Measurements from ENCODE around the gene DENND6A.

The DENND6A gene

DNA sequence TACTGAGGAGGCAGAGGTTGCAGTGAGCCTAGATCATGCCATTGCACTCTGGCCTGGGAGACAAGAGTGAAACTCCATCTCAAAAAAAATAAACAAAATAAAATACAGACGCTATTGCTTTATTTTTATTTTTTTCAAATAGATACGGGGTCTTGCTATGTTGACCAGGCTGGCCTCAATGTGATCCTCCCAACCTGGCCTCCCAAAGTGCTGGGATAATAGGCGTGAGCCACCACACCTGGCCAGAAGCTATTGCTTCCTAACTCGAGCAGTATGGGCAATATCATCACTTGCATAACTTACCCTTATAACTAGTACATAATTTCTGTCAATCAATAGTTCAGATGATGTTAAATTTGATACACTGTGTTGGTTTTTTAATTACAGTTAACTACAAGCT, 98.7 kb downstream of the DENND6A start:
- DNase-seq = no peak
- CTCF ChIA-PET = no interaction called here
- no peaks in the 10 kb centered on the region for H3K9me3 Mint-ChIP-seq
- H3K4me1 Mint-ChIP-seq = peaks cover 44% of the 10 kb centered on the region
- peaks cover 28% of the 10 kb centered on the region for H3K36me3 Mint-ChIP-seq
- H3K27me3 Mint-ChIP-seq = no peaks in the 10 kb centered on the region
- H3K4me3 Mint-ChIP-seq = no peak overlapping the region
- no peak overlapping the region for H3K27ac Mint-ChIP-seq

DNA sequence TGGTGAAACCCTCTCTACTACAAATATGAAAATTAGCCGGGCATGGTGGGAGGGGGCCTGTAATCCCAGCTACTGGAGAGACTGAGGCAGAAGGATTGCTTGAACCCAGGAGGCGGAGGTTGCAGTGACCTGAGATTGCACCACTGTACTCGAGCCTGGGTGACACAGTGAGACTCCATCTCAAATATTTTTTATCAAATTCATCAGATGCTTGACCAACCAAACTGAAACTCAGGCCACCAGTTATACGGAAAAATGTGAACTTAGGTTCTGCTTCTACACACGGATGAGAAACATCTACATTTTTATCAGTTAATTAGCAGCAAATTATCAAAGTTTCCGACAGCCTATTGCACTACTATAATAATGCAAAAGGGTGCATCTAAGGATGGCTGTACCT, 100.6 kb downstream of the DENND6A start:
- Mint-ChIP-seq H3K9me3 (no peaks in the 10 kb centered on the region), H3K4me3 (no peak overlapping the region), H3K27ac (no peak overlapping the region), H3K4me1 (peaks cover 34% of the 10 kb centered on the region), H3K36me3 (peaks cover 20% of the 10 kb centered on the region), H3K27me3 (no peaks in the 10 kb centered on the region)
- CTCF ChIA-PET = no interaction called here
- no peak for DNase-seq

DNA sequence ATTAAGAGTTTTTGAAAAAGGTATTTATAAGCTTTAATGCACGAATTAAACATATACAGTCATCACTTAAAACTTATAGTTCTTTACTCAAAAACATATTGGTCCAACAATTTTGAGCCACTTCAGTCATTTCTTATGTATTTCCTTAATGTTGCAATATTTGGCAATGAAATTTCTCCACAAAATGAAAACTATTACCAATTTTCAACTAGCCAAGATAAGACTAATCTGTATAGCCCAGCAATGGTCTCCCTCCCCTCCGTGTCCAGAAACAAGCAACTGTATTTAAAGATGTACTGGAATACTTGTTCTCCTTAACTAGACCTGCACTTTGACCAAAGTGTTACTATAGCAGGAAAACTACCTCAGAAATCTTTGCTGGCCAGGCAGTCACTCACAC, 105.0 kb downstream of the DENND6A start:
- Mint-ChIP-seq H3K27me3 (no peaks in the 10 kb centered on the region), H3K9me3 (no peaks in the 10 kb centered on the region), H3K27ac (no peak overlapping the region), H3K4me1 (peaks cover 10% of the 10 kb centered on the region), H3K36me3 (peaks cover 11% of the 10 kb centered on the region), H3K4me3 (no peak overlapping the region)
- CTCF ChIA-PET = no interaction called here
- no peak for DNase-seq

DNA sequence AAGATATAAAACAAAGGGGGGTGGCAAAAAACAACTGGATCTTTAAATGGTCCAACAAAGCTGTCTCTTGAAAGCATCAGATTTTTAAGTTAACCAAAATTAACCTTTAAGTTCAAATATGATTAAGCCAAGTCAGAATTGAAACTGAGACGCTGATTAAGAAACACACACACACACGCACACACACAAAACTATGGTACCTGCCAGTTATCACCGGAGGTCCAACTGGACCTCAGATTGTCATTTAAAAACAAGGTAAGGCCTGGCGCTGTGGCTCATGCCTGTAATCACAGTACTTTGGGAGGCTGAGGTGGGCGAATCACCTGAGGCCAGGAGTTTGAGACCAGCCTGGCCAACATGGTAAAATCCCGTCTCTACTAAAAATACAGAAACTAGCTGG, 106.1 kb downstream of the DENND6A start:
- no peak overlapping the region for H3K27ac Mint-ChIP-seq
- H3K4me3 Mint-ChIP-seq = no peak overlapping the region
- peaks cover 4% of the 10 kb centered on the region for H3K4me1 Mint-ChIP-seq
- H3K9me3 Mint-ChIP-seq = no peaks in the 10 kb centered on the region
- no peak for DNase-seq
- H3K36me3 Mint-ChIP-seq = peaks cover 14% of the 10 kb centered on the region
- CTCF ChIA-PET = interaction anchor here (0.7 to 1.0 kb wide), 2 partner anchors 9 to 417 kb away, joined by 3 read pairs; no protein-coding TSS in a partner anchor
- H3K27me3 Mint-ChIP-seq = no peaks in the 10 kb centered on the region

DNA sequence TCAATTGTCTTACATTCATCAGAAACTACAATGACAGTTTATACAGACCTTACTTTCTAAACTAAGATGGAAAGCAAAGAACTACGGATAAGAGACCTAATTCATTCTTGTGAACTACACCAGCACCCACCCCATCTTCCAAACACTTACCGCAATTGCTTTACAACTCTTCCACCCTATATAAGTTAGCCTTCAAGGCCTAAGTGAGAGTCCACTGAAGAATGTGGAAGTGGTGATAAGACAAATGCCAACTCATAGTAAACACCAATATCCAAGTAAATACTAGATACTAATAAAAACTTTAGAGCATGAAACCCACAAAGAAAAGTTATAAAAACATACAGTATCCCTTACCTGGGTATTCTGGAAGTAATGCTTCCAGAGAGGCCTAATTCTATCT, 109.3 kb downstream of the DENND6A start:
- H3K27me3 Mint-ChIP-seq = no peaks in the 10 kb centered on the region
- peaks cover 20% of the 10 kb centered on the region for H3K36me3 Mint-ChIP-seq
- no peaks in the 10 kb centered on the region for H3K9me3 Mint-ChIP-seq
- CTCF ChIA-PET = no interaction called here
- no peak for DNase-seq
- no peak overlapping the region for H3K27ac Mint-ChIP-seq
- peaks cover 2% of the 10 kb centered on the region for H3K4me1 Mint-ChIP-seq
- H3K4me3 Mint-ChIP-seq = no peak overlapping the region

DNA sequence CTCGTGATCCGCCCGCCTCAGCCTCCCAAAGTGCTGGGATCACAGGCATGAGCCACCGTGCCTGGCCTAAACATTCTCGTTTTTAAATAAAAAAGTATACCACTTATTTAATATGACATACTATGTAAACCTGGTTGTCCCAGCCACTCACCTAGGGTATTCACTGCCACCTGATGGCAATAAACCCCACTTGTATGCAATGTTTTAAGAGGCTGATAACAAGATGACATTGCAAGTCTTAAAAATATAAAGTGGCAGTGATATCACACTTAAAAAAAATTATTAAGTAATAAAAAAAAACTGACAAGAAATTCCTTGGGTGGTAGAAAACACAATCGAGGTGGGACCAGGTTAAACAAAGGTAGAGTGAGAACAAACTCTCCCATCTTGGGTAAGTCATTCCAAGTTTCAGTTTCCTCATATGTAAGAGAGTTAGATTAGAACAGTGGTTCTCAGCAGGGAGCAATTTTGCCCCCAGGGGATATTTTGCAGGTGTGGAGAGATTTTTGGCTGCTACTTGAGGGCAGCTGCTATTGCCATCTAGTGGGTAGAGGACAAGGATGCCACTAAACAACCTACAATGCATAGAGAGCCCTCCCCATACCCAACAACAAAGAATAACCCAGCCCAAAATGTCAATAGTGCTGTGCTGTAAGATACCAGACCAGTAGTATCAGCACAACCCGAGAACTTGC, 110.3 kb downstream of the DENND6A start:
- no peak overlapping the region for H3K4me3 Mint-ChIP-seq
- no peak overlapping the region for H3K27ac Mint-ChIP-seq
- H3K9me3 Mint-ChIP-seq = no peaks in the 10 kb centered on the region
- H3K36me3 Mint-ChIP-seq = peaks cover 23% of the 10 kb centered on the region
- no peaks in the 10 kb centered on the region for H3K4me1 Mint-ChIP-seq
- CTCF ChIA-PET = no interaction called here
- no peak for DNase-seq
- H3K27me3 Mint-ChIP-seq = no peaks in the 10 kb centered on the region

DNA sequence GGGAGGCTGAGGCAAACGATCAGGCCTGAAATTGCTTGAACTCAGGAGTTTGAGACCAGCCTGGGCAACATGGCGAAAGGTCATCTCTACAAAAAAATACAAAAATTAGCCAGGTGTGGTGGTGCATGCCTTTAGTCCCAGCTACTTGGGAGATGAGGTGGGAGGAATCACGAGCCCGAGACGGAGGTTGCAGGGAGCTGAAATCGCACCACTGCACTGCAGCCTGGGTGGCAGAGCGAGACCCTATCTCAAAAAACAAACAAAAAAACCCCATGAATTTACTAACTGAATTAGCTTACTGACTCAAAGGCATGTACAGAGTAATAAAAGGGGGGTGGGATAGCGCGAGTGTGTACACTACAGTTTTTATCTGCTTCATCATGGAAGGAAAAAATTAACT, 115.1 kb downstream of the DENND6A start:
- Mint-ChIP-seq H3K9me3 (no peaks in the 10 kb centered on the region), H3K36me3 (peaks cover 40% of the 10 kb centered on the region), H3K27me3 (no peaks in the 10 kb centered on the region), H3K4me1 (peaks cover 4% of the 10 kb centered on the region), H3K27ac (no peak overlapping the region), H3K4me3 (no peak overlapping the region)
- CTCF ChIA-PET = interaction anchor here (1.2 to 1.5 kb wide), 2 partner anchors 181 to 275 kb away, joined by 3 to 4 read pairs; no protein-coding TSS in a partner anchor
- DNase-seq = no peak

DNA sequence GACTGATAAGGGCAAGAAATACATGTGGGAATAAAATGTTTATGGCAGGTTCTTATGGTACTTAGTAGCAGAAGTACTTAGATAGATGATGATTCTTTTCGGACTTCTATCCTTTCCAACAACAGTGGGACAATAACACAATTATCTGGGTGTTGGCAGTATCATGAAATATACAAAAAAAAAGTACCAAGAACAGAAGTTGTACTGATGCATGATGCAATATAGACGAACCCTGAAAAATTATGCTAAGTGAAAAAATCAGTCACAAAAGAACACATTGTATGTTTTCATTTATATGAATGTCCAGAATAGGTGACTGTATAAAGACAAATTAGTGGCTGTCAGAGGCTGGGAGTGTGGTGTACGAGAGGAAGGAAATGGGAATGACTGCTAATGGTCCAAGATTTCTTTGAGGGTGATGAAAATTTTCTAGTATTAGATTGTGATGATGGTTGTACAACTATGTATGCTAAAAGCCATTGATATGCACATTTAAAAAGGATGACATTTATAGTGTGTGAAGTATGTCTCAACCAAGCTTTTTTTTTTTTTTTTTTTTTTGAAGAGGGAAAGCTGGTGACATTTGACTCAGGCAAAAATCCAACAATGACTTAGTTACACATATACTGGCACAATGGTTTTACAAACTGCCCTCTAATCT, 116.8 kb downstream of the DENND6A start:
- Mint-ChIP-seq H3K4me1 (peaks cover 4% of the 10 kb centered on the region), H3K27me3 (no peaks in the 10 kb centered on the region), H3K36me3 (peaks cover 47% of the 10 kb centered on the region), H3K27ac (no peak overlapping the region), H3K9me3 (no peaks in the 10 kb centered on the region), H3K4me3 (no peak overlapping the region)
- no peak for DNase-seq
- CTCF ChIA-PET = no interaction called here
